Hematopoietic multipotent progenitor cell treated with erythropoietin and hydrocortisone succinate and interleukin-3 and kit ligand, for 8 days (in vitro differentiated cells): ENCODE results near the gene GPR141.
"Not testable (repeated sequence)": the region's sequence is repeated elsewhere in the genome, so short reads cannot be mapped to it uniquely, and the experiment has no call there.

Experiments used
- DNase-seq: peaks from one replicate; pipeline ENCODE4 v3.0.0-alpha.2; 2015

The GPR141 gene

GRCh38 chr7:37686556-37687345 lies 3.2 kb downstream of the GPR141 start:
- DNase-seq, result no peak

- no peak for DNase-seq
These were observed 6.6 kb downstream of the GPR141 start for GRCh38 chr7:37690206-37690605.

- DNase-seq, result no peak
These were observed 10.9 kb downstream of the GPR141 start for GRCh38 chr7:37694208-37695094.

- DNase-seq, result no peak
These were observed 14.7 kb downstream of the GPR141 start for GRCh38 chr7:37698276-37698675.

GRCh38 chr7:37698782-37699181 lies 15.2 kb downstream of the GPR141 start:
- no peak for DNase-seq

GRCh38 chr7:37701769-37702168 lies 18.2 kb downstream of the GPR141 start:
- DNase-seq, result no peak

GRCh38 chr7:37703361-37703760 lies 19.8 kb downstream of the GPR141 start:
- DNase-seq, result no peak

- DNase-seq, result not testable (repeated sequence)
These were observed 20.8 kb downstream of the GPR141 start for GRCh38 chr7:37704328-37704833.

- DNase-seq, result no peak
These were observed 22.4 kb downstream of the GPR141 start for GRCh38 chr7:37705976-37706375.

GRCh38 chr7:37706804-37707203 lies 23.2 kb downstream of the GPR141 start:
- DNase-seq, result no peak

- DNase-seq, result no peak
These were observed 24.4 kb downstream of the GPR141 start for GRCh38 chr7:37707754-37708485.

- no peak for DNase-seq
These were observed 26.3 kb downstream of the GPR141 start for GRCh38 chr7:37709631-37710509.

- no peak for DNase-seq
These were observed 30.0 kb downstream of the GPR141 start for GRCh38 chr7:37713613-37714012.

GRCh38 chr7:37714606-37715005 lies 31.0 kb downstream of the GPR141 start:
- no peak for DNase-seq

GRCh38 chr7:37718585-37718984 lies 35.0 kb downstream of the GPR141 start:
- DNase-seq, result no peak

GRCh38 chr7:37719077-37719476 lies 35.5 kb downstream of the GPR141 start:
- DNase-seq, result no peak

- no peak for DNase-seq
These were observed 41.2 kb downstream of the GPR141 start for GRCh38 chr7:37724732-37725131.

GRCh38 chr7:37726016-37726415 lies 42.5 kb downstream of the GPR141 start:
- DNase-seq, result no peak

GRCh38 chr7:37728747-37729146 lies 45.2 kb downstream of the GPR141 start:
- DNase-seq, result no peak

GRCh38 chr7:37729181-37729580 lies 45.6 kb downstream of the GPR141 start:
- DNase-seq, result no peak

- DNase-seq, result no peak
These were observed 46.9 kb downstream of the GPR141 start for GRCh38 chr7:37730501-37730900.

GRCh38 chr7:37732253-37732652 lies 48.7 kb downstream of the GPR141 start:
- DNase-seq, result peak; percentile 71
